GM21717 (cell line): ENCODE measurements around the gene PRKAR1B.
"Not testable (repeated sequence)": the region's sequence is repeated elsewhere in the genome, so short reads cannot be mapped to it uniquely, and the experiment has no call there.

Experiments used
- ATAC-seq: cut with Tn5 transposase; IDR thresholded peaks from one replicate; pipeline ENCODE4 v1.9.1; 2021; ENCODE audit warnings: mild to moderate bottlenecking, moderate library complexity; ENCODE audit not compliant: unreplicated experiment

Gene PRKAR1B

DNA sequence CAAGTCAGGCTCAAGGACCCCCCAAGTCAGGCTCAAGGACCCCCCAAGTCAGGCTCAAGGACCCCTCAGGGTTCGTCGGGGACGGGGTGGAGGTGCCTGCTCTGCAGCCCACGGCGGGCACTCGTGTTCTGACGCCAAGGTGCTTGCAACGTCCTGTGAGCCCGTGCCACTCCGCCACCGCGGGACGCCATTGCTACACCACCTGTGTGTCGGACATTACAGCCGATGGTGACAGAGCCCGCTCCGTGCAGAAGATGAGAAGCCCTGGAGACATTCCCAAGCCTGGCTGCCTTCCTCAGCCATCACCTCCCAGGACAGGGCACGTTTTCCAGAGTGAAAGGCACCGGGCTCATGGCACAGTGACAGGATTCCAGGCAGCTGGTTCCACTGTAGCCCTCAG lies 98.3 kb downstream of the PRKAR1B start:
- ATAC-seq: no peak

DNA sequence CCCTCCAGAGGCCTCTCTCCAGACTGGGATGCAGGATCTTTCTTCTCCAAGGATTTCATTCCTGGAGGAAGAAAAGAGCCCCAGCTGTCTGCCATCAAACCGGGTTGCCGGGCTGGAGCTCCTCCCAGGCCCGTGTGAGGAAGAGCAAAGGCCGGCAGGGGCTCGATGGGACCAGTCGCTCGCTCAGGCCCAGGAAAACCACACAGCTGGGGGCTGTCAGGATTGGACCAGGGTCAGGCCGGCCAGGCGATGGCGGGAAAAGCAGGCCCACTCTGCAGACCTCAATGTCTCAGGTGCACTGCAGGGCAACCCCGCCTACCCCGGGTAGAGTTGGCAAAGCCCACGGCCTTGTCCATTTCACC lies 98.7 kb downstream of the PRKAR1B start:
- ATAC-seq: no peak

DNA sequence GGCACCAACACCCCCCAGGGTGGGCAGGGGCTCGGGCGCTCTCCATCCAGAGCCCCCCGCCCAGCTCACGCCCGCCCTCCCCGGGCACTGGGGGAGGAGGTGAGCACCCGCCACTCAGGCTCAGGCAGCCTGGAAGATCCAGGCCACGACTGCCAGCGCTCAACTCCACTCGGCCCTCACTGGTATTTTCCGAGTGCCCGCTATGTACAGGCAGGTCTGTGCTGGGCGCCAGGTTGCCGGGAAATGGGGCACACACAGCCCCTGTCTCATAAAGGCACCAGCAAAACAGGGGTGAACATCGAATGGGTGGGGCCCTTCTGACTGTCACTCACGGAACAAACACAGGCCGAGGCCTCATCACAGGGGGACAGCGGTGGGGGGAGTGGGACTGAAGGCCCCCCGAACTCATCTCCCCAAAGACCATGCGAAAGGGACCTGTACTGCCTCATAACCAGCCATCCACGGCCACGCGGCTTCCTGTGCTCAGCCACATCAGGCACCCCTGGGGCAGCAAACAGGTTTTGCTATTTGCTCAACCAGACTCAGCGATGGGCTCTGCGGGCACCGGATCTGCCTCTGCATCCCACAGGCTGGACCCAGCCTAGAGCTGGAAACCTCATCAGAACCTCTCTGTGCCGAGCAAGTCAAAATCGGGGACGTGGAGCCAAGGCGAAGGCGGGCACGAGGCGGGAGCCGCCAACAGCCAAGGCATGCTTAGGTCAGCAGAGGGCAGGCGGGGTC lies 99.2 kb downstream of the PRKAR1B start:
- ATAC-seq: no peak

DNA sequence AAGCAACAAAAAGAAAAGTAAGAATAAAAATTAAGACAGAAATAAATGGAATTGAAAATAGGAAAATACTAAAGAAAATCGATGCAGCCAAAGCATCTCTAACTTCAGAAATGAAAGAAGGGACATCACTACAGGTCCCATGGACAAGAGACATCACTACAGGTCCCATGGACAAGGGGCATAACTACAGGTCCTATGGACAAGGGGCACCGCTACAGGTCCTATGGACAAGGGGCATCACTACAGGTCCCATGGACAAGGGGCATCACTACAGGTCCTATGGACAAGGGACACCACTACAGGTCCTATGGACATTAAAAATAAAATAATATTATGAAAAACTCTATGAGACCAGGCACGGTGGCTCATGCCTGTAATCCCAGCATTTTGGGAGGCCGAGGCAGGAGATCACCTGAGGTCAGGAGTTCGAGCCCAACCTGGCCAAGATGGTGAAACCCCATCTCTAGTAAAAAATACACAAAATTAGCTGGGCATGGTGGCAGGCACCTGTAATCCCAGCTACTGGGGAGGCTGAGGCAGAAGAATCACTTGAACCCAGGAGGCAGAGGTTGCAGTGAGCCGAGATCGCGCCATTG lies 101.6 kb downstream of the PRKAR1B start:
- ATAC-seq: no peak

DNA sequence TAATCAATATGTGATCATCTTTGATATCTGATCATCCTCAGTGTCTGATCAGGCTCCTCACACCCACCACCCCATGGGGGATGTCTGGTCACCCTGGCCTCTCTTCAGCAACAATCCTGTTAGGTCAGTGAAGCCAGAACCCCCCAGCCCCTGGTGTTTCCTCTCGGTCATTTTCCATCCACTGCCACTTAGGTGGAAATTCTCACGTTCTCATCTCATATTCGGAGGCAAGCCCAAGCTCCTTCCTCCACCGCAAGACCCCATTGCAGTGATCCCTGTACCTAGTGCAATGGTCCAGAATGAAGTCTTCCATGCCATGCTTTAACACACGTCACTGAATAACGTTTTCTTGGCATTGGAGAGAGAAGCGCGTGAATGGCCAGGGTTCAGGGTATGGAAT lies 103.6 kb downstream of the PRKAR1B start:
- no peak for ATAC-seq

DNA sequence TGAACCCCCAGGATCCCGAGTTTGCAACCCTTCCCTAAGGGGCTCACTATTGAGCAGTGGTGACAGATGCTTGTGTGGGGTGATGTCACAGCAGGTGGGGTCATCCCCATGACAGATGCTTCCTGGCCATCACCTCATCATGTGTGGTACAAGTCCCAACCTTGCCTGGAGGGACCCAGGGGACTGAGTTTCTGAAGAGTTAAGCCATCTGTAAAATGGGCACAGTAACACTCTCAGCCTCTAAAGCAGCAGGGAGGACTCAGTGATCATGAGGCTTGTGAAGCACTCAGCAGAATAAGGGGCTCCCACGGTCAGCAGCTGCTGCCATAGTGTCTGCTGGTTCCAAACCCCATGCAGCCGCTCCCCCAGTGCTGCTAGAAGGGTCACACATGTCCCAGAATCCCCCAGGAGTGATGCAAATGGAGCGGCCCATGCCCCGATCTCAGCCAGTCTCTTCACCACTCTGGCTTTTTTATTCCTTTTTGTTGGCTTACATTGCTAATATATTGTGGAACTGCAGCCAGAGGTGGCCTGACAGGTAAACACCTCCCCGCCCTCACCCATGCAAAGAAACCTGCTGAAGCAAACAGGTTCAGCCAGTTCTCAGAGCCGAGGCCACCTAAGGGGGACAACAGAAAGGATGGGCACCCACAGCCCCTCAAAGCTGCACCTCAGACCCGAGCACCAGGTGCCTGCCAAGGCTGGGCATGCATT lies 105.4 kb downstream of the PRKAR1B start:
- ATAC-seq: no peak

DNA sequence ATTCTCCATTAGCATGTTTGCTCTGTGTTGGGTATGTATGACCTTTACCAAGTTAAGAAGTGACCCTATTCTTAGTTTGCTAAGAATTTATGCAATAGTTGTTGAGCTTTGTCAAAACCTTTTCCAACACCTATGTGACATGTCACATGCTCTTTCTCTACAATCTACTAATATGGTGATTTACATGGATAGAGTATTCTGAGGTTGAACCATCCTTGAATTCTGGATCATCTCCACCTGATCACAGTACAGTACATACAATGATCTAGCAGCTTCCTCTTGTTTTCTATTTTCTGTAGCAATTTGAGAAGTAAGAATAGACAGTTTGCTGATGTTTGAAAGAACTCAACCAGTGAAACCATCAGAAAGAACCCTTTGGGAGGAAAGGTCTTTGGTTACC lies 106.2 kb downstream of the PRKAR1B start:
- ATAC-seq: no peak

DNA sequence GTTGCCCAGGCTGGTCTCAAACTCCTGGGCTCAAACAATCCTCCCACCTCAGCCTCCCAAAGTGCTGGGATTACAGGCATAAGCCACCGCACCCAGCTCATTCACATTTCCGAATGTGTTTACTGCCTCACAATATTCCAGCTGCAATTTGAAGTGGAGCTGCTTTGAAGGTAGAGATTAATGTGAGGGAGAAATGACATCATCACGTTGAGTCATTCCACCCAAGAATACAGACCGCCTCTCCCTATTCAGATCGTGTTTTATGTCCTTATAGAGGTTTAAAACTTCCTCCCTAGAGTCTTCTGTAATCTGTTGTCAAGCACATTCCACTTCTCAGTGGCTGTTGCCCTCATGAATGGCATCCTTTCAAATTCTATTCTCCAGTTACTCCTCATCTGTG lies 107.0 kb downstream of the PRKAR1B start:
- ATAC-seq: no peak

DNA sequence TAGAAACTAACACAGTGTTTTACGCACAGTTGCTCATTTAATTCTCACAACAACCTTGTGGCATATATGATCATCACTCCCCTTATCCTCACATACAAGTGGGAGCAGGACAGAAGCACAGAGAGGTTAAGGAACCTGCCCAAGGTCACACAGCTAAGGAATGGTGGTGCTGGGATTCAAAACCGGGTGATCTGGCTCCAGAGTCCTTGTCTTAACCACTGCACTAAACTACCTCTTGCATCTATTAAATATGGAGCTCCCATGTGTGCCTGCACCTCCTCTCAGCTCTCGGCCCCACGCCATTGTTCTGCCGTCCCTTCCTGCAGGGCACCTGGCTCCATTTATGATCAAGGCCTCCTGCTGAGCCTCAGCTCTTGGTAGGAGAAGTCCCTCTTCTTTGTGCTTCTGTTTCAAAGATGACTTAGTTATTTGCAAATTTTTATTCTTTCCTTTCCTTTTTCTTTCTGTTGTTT lies 107.7 kb downstream of the PRKAR1B start:
- no peak for ATAC-seq

DNA sequence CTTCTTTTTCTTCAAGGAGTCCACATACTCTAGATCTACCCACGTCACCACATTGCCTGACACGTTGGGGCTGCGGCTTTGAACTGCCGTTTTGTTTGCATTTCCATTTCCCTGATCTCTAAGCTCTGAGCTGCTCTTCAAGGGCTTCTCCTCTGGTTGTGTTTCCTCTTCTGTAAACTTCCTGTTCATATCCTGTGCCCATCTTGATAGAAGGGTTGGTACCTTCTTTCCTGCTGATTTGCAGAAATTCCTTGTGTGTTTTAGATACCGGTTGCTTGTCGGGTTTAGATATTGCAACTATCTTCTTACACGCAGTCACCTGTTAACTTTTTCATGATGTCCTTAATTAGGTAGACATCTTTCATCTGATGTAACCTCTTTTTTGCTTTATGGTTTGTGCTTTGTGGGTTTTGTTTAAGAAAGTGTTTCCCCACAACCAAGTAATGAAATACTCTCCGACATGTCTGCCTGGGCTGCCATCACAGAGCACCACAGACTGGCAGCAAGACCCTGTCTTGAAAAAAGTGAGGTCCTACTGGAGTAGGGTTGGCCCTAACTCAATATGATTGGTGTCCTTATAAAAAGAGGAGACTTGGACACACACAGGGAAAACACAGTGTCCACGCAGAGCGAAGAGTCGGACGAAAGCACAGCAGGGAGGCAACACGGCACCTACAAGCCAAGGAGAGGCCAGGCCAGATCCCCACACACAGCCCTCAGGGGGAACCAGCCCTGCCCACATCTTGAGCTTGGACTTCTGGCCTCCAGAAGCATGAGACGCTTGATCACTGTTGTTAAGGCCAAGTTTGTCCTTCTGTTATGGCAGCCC lies 108.3 kb downstream of the PRKAR1B start:
- ATAC-seq: no peak

DNA sequence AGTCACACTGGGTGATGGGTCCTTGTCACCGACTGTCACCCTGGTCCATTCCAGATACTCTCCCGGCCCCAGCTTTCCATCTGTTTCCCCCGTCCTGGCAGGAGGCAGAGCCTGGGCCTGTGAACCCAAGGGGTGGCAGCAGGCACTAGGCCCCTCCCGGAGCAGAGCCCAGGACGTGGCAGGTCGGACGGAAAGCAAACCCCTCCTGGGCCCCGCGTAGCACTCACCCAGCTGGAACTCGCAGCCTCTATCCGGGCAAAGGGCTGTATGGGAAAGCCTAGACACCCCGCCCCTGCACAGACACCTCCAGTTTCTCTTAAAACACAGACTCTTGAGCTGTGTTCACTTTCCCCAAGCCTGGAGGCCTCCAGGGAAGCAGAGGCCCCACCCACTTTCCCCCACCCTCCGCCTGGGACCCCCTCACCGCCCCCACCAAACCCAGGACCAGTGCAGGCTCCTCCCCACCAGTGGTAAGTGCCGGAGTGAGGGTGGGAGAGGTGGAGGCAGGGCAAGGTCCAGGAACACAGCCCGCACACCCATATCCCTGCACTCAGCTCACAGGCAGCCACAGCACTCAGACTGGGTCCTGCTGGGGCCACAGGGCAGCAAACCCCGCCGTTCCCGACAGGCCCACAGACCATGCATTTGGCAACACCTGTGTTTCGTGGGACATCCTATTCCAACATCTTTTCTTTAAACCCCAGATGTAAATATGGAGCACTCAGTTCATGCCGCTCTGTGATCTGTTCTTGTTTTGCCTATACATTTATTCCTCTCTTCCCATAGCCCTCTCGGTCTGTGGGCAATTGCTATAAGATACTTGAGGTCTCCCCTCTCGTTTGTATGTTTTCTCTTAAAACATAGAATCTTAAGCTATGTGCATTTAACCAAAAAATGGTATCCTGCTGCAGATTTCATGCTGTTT lies 109.2 kb downstream of the PRKAR1B start:
- ATAC-seq: no peak

DNA sequence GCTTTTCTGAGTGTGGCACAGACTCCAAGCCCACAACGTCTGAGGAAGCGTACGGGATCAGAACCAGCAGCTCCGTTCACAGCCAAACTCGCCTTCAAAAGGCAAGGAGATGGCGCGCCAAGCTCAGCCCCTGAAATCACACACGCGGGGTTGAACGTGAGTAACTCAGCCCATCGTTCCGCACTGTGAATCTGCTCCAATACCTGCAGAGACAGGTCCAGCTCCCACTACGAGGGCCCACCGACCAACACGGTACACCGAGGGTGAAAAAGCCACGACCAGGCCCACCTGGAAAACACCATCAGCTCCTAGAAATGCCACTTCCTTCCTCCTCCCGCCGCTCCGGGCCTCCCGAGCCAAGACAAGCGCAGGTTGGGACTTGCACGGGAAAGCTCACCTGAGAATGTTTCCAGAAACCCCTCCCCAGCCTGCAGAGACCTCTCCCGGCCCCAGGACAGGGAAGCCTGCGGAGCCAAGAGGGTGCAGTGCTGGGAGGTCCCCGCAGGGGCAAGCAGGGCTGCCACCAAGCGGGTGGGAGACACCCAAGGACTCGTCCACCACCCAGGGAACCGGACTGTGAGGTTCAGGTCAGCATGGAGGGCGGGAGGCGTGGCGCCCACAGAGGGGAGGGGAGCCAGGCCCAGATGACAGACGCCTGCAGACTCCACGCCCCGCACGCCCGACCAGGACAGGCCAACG lies 113.5 kb downstream of the PRKAR1B start:
- no peak for ATAC-seq

DNA sequence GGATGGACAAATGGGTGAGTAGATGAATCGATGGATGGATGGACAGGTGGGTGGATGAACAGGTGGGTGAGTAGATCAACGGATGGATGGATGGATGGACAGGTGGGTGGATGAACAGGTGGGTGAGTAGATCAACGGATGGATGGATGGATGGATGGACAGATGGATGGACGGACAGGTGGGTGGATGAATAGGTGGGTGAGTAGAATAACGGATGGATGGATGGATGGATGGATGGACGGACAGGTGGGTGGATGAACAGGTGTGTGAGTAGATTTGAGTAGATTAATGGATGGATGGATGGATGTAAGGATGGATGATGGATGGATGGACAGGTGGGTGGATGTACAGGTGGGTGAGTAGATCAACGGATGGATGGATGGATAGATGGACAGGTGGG lies 115.2 kb downstream of the PRKAR1B start:
- ATAC-seq: not testable (repeated sequence)

DNA sequence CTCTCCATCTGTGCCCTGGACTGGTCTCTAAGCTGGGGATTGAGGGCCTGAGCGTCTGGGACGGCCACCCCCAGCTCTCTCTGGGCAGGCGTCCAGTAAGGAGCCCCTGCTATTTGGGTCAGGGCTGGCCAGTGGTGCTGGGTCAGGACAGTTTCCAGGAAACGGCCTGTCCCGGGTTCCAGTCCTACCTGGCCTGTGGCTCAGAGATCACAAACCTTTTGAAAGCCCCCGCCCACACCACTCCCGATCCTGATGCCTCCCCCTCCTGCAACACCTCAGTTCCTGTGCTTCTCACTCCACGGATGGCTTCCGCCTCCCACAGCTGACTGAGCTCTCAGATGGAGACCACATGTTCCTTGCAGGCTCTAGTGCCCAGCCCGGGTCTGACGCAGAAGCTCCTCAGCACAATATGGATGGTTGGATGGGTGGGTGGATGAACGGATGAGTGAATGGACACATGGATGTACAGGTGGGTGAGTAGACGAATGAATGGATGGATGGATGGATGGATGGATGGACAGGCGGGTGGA lies 115.7 kb downstream of the PRKAR1B start:
- no peak for ATAC-seq

DNA sequence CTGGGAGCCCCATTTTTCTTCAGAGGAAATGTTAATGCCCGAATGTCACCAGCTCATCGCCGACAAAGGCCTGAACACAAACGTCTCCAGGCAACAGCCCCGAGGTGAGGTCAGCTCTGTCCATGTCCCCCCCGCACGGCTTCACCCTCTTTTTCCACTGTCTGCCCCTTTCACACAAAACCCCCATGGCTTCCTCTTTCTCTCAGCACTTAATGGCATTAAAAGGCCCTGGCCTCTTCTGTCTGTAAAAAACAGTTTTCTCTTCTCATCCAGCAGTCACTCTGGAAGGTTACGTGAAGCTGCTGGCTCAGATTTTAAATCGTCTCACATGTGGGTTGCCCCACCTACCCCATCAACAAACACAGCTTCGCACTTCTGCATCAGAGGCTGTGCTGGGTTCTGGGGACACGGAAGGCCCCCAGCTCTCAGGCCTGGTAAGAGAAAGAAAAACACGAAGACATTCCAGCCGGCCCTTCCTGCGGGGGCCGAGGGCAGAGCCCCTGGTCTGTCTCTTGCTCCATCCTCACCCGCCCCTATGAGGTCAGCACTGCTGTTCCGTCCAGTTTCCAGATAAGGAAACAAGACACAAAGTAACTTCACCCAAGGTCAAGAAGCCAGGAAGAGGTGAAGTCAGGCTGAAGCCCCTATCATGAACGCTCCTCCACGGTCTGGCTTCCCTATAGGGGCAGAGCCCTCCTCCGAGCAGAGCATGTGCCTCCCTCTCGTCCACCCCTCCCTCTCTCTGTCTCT lies 116.4 kb downstream of the PRKAR1B start:
- no peak for ATAC-seq

DNA sequence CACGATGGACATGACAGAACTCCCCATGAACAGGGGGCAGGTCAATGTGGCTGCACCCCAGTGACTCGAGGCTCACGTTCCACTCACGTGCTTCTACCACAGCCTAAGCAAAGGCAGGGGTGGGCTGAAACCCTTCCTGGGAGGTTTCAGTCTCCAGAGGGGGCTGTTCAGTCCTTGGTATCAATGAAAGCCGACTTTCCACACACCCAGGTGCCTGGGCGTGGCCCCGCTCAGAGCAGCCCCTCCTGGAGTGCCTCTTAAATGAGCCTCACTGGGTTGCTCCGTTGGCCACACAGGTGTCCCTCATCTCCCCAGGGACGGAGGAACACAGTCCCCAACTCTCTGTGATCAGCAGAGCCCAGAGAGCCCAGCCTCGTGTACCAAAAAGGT lies 116.9 kb downstream of the PRKAR1B start:
- no peak for ATAC-seq

DNA sequence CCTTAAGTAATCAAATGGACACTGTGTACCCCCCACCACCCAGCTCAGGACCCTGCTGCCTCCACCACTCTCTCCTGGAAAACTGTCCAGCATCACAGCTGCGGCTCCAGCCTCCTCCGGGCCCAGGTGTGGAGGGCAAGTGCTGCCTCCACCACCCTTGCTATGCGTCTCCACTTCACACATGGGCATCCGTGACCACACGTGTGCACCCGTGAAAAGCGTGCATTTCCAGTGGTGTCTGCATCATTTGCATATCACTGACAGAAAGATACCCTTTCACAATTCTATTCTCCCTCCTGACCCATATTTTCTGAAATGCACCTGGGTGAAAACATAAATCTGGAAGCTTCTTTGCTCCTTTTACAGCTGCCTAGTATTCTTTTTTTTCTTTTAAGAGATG lies 117.7 kb downstream of the PRKAR1B start:
- ATAC-seq: no peak

DNA sequence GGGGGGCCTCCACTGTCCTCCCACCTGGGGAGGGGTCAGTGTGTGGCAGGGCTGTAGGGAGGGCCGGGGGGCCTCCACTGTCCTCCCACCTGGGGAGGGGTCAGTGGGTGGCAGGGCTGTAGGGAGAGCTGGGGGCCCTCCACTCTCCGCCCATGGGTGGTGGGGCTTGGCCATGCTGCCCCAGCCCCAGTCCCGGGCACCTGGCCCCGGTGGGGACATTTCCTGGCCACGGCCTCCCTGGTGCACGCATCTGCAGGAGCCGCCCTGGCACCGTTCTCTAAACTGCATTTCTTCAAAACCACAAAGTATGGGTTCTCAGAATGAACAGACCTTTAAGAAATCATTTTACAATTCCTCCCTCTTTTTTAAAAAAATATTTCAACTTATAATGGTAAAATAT lies 118.1 kb downstream of the PRKAR1B start:
- no peak for ATAC-seq

DNA sequence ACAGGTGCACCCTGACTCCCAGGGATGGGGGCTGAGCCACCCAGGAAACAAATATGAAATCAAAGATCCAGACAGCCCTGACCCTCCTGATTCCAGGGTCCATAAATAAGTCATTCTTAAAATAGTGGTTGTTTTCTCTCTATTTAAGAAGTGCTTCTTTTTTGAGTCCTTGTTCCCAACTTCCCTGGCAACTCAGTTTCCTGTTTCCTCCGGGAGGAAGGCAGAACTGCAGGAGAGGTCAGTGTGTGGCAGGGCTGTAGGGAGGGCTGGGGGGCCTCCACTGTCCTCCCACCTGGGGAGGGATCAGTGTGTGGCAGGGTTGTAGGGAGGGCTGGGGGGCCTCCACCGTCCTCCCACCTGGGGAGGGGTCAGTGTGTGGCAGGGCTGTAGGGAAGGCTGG lies 118.7 kb downstream of the PRKAR1B start:
- no peak for ATAC-seq
